KMS-11 (cell line): ENCODE measurements around the gene GPA33.

Experiments used
- H2AFZ ChIP-seq: fragments of 200-600 bp; sonication (generic); 2 replicates; pipeline ENCODE4 v1.6.1; 2016; ENCODE audit warnings: antibody characterized with exemption, mixed run types, low read depth
- H3K27ac ChIP-seq: fragments of 200-600 bp; sonication (generic); 2 replicates; pipeline ENCODE4 v1.6.1; 2016; ENCODE audit warnings: mild to moderate bottlenecking, mixed run types
- H3K27me3 ChIP-seq: fragments of 200-600 bp; sonication (generic); 2 replicates; pipeline ENCODE4 v1.6.1; 2017; ENCODE audit warnings: mild to moderate bottlenecking, low read depth, mixed run types, moderate library complexity; ENCODE audit not compliant: insufficient read depth
- H3K36me3 ChIP-seq: fragments of 200-600 bp; sonication (generic); 2 replicates; pipeline ENCODE4 v1.6.1; 2017; ENCODE audit warnings: mild to moderate bottlenecking, mixed run types; ENCODE audit not compliant: insufficient read depth
- H3K4me1 ChIP-seq: fragments of 200-600 bp; sonication (generic); 2 replicates; pipeline ENCODE4 v1.6.1; 2016; ENCODE audit warnings: mild to moderate bottlenecking, low read depth, mixed run types; ENCODE audit not compliant: poor library complexity, severe bottlenecking
- H3K4me2 ChIP-seq: fragments of 200-600 bp; sonication (generic); 2 replicates; pipeline ENCODE4 v1.7.0; 2016; ENCODE audit warnings: mild to moderate bottlenecking, mixed run types
- H3K4me3 ChIP-seq: fragments of 200-600 bp; sonication (generic); IDR thresholded peaks from 2 replicates; pipeline ENCODE4 v1.6.1; 2017; ENCODE audit warnings: low read depth, low read length, mixed read lengths; ENCODE audit not compliant: insufficient read depth
- H3K79me2 ChIP-seq: fragments of 200-600 bp; sonication (generic); 2 replicates; pipeline ENCODE4 v1.6.1; 2016; ENCODE audit warnings: low read depth, mixed run types; ENCODE audit not compliant: insufficient read depth
- H3K9ac ChIP-seq: fragments of 200-600 bp; sonication (generic); 2 replicates; pipeline ENCODE4 v1.6.1; 2016; ENCODE audit warnings: mild to moderate bottlenecking, mixed run types
- H4K20me1 ChIP-seq: fragments of 200-600 bp; sonication (generic); 2 replicates; pipeline ENCODE4 v1.6.1; 2016; ENCODE audit warnings: mild to moderate bottlenecking, mixed run types; ENCODE audit not compliant: insufficient read depth
- TF ChIP-seq, protein P1 (sequence below): fragments of 200-600 bp; sonication (generic); conservative IDR thresholded peaks from 2 replicates; pipeline ENCODE4 v1.6.1; 2017; ENCODE audit warnings: low read depth, mild to moderate bottlenecking, antibody characterized with exemption, low read length, moderate library complexity, mixed read lengths

The GPA33 gene

DNA sequence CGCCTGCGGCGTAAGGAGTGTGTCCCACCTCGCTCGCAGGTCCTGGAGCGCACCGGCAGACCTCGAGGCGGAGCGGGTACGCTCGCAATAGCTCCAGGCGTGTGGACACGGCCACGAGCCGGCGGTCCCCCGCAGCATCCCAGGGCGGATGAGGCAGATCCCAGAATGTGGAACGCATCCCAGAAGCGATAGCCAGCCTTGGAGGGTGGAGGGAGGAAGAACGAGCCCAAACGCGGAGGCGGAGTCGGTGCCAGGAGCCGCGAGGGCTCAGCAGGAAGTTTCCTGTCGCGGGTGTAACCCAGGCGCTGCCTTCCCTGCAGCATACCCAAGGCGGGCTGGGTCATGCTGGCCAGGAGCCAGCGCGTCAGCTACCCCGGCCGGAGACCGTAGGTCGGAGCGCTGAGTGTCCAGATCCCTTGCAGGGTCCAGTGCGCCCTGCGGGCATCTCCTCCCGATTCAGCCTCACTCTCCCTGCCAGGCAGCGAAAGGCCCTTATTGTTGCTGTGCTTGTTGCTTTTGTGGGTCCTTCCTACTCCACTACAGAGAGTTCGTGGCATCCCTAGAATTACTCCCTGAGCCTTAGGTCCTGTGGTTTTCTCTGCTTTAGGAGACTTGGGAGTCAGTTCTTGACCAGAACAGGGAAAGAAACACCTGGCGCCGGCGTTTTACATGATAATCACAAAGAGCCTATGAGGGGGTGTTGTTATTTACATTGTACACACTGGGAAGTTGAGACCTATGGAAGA is 31.4 kb upstream of the GPA33 start:
- Histone ChIP-seq H3K4me1 (no peaks in the 10 kb centered on the region), H3K4me3 (no peak overlapping the region)

DNA sequence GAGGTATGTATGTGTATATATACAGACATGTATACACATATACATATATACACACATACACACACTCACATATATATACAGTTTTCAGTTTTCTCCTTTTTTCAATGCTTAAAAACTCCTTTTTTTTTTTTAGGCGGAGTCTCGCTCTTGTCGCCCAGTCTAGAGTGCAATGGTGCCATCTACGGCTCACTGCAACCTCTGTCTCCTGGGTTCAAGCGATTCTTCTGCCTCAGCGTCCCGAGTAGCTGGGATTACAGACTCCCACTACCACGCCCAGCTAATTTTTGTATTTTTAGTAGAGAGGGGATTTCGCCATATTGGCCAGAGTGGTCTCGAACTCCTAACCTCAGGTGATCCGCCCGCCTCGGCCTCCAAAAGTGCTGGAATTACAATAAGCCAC is 30.7 kb upstream of the GPA33 start:
- Histone ChIP-seq H3K36me3 (no peaks in the 10 kb centered on the region), H3K4me1 (no peaks in the 10 kb centered on the region), H3K4me2 (no peak overlapping the region), H4K20me1 (no peaks in the 10 kb centered on the region), H3K79me2 (no peaks in the 10 kb centered on the region), H3K4me3 (no peak overlapping the region), H3K27me3 (no peaks in the 10 kb centered on the region), H2AFZ (no peak overlapping the region), H3K27ac (no peak overlapping the region), H3K9ac (no peak overlapping the region)
- TF ChIP-seq, protein P1, sequence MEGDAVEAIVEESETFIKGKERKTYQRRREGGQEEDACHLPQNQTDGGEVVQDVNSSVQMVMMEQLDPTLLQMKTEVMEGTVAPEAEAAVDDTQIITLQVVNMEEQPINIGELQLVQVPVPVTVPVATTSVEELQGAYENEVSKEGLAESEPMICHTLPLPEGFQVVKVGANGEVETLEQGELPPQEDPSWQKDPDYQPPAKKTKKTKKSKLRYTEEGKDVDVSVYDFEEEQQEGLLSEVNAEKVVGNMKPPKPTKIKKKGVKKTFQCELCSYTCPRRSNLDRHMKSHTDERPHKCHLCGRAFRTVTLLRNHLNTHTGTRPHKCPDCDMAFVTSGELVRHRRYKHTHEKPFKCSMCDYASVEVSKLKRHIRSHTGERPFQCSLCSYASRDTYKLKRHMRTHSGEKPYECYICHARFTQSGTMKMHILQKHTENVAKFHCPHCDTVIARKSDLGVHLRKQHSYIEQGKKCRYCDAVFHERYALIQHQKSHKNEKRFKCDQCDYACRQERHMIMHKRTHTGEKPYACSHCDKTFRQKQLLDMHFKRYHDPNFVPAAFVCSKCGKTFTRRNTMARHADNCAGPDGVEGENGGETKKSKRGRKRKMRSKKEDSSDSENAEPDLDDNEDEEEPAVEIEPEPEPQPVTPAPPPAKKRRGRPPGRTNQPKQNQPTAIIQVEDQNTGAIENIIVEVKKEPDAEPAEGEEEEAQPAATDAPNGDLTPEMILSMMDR: no peak

More for the DNA sequence above, 31.4 kb upstream of the GPA33 start:
- no peaks in the 10 kb centered on the region for H3K79me2 ChIP-seq
- TF ChIP-seq, protein P1: no peak
- H3K36me3 ChIP-seq: no peaks in the 10 kb centered on the region
- no peak overlapping the region for H3K4me2 ChIP-seq
- no peaks in the 10 kb centered on the region for H4K20me1 ChIP-seq
- no peak overlapping the region for H3K9ac ChIP-seq
- no peak overlapping the region for H2AFZ ChIP-seq
- H3K27ac ChIP-seq: no peak overlapping the region
- H3K27me3 ChIP-seq: no peaks in the 10 kb centered on the region

DNA sequence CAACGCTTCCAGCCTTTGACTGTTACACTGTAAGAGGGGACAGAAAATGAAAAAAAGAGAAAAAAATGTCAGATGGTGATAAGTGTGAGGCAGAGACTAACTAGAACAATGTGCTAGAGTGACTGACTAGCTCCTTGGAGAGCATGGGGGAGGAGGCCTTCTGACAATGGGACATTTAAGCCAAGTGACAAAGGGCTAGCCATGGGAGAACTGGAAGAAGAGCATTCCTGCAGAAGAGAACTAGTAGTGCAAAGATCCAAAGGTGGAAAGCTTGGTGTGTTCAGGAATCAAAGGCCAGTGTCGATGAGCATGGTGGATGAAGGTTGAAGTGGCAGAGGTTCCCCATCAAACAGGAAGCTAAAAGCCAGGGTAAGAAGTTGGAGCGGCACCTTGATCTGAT is 29.5 kb upstream of the GPA33 start:
- TF ChIP-seq, protein P1: no peak
- Histone ChIP-seq H3K4me3 (no peak overlapping the region), H3K4me2 (no peak overlapping the region), H3K36me3 (no peaks in the 10 kb centered on the region), H3K79me2 (no peaks in the 10 kb centered on the region), H3K27ac (no peak overlapping the region), H3K4me1 (no peaks in the 10 kb centered on the region), H4K20me1 (no peaks in the 10 kb centered on the region), H2AFZ (no peak overlapping the region), H3K9ac (no peak overlapping the region), H3K27me3 (no peaks in the 10 kb centered on the region)

DNA sequence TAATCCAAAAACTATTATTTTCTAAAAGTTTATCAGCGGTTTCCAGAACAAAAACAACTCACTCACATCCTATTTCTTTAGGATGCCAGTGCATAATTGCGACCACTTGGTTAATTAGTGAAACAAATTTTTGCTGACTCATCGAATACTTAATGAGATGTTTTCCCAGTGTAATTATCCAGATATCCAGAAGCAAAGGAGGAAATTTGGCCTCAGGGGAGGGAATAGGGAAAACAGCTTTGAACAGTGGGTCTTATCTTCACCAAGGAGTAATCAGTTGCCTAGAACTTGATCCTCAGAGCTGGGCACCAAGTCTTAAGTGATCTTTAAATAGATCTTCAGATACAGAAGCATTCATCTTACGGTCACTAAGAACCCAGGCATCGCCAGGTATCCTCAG is 28.0 kb upstream of the GPA33 start:
- TF ChIP-seq, protein P1: no peak
- no peak overlapping the region for H3K4me2 ChIP-seq
- H2AFZ ChIP-seq: no peak overlapping the region
- H3K9ac ChIP-seq: no peak overlapping the region
- H3K36me3 ChIP-seq: no peaks in the 10 kb centered on the region
- no peaks in the 10 kb centered on the region for H3K27me3 ChIP-seq
- no peaks in the 10 kb centered on the region for H3K79me2 ChIP-seq
- H4K20me1 ChIP-seq: no peaks in the 10 kb centered on the region
- no peak overlapping the region for H3K4me3 ChIP-seq
- no peaks in the 10 kb centered on the region for H3K4me1 ChIP-seq
- no peak overlapping the region for H3K27ac ChIP-seq
